Activated naive CD8-positive, alpha-beta T cell treated with anti-CD3 and anti-CD28 coated beads, Interleukin-2, amount 10 ng/mL, durations not matched to agents 7 days and 5 days (primary cell): ENCODE results near the gene FEV. TPM values are rescaled to one million over a fixed set of nuclear protein-coding genes. Genes with fewer than 3 reads are reported as not detected.
A peak's percentile ranks its signal among the peaks of the same experiment; 100 is the strongest.

ENCODE experiments used
- ATAC-seq: fragments of 150-1000 bp; cut with Tn5 transposase; one replicate; pipeline ENCODE4 v1.10.0; 2021; ENCODE audit warnings: low read depth, moderate library complexity
- POLR2A ChIA-PET: fragments of 350-600 bp; sonication (Branson Sonifier 250); formaldehyde crosslinking; loops from one replicate; lab custom pipeline; 2021; ENCODE audit warnings: antibody characterized with exemption; lab: Charles Lee
- DNase-seq: peaks from one replicate; pipeline ENCODE4 v3.0.0; 2021
- H3K27ac Mint-ChIP-seq: one replicate; pipeline ENCODE4 v1.8.0; 2022; ENCODE audit warnings: mild to moderate bottlenecking, mixed read lengths
- H3K27me3 Mint-ChIP-seq: one replicate; pipeline ENCODE4 v1.8.0; 2022; ENCODE audit warnings: mild to moderate bottlenecking, moderate library complexity, mixed read lengths
- H3K36me3 Mint-ChIP-seq: one replicate; pipeline ENCODE4 v1.8.0; 2021; ENCODE audit warnings: mild to moderate bottlenecking, mixed read lengths
- H3K4me1 Mint-ChIP-seq: one replicate; pipeline ENCODE4 v1.8.0; 2021; ENCODE audit warnings: mixed read lengths
- H3K4me3 Mint-ChIP-seq: one replicate; pipeline ENCODE4 v1.8.0; 2022; ENCODE audit warnings: mild to moderate bottlenecking, moderate library complexity, mixed read lengths
- H3K9me3 Mint-ChIP-seq: one replicate; pipeline ENCODE4 v1.8.0; 2021; ENCODE audit warnings: mixed read lengths
- total RNA-seq, 2 experiments: library from RNA; stranded (reverse); gene quantifications; one replicate each; pipeline ENCODE4 v1.2.3, GENCODE V29; 2021

Gene FEV
- total RNA-seq, 2 experiments from 2014 or later = not detected

GRCh38 chr2:218993345-218994315 lies 8.6 kb upstream of the FEV start, which contains the start of gene CRYBA2:
CRYBA2 (minus strand) TSS chr2:218993422; CDS start chr2:218993176, 246 bp downstream.
- H3K27ac Mint-ChIP-seq = no peak within 1 kb of the TSS
- no peak within 1 kb of the TSS for H3K4me3 Mint-ChIP-seq
- ATAC-seq (no peak), DNase-seq (no peak)
- no peaks in the 10 kb centered on the region for H3K36me3 Mint-ChIP-seq
- H3K4me1 Mint-ChIP-seq = peaks cover 4% of the 10 kb centered on the region
- POLR2A ChIA-PET = no interaction called here
- peaks cover 90% of the 10 kb centered on the region for H3K27me3 Mint-ChIP-seq
- no peaks in the 10 kb centered on the region for H3K9me3 Mint-ChIP-seq

- POLR2A ChIA-PET = interaction anchor here (0.8 kb wide), 1 partner anchor 299 kb away, joined by 3 read pairs; no protein-coding TSS in a partner anchor
- Mint-ChIP-seq H3K4me1 (peaks cover 4% of the 10 kb centered on the region), H3K9me3 (no peaks in the 10 kb centered on the region), H3K27ac (no peak overlapping the region), H3K27me3 (peaks cover 85% of the 10 kb centered on the region), H3K36me3 (no peaks in the 10 kb centered on the region), H3K4me3 (no peak overlapping the region)
- DNase-seq (no peak), ATAC-seq (no peak)
Observed at GRCh38 chr2:218992703-218993344, 7.8 kb upstream of the FEV start.

- Mint-ChIP-seq H3K9me3 (no peaks in the 10 kb centered on the region), H3K27me3 (peaks cover 87% of the 10 kb centered on the region), H3K4me3 (no peak overlapping the region), H3K36me3 (no peaks in the 10 kb centered on the region), H3K27ac (no peak overlapping the region), H3K4me1 (peaks cover 4% of the 10 kb centered on the region)
- POLR2A ChIA-PET = interaction anchor here (0.8 kb wide), 1 partner anchor 299 kb away, joined by 3 read pairs; no protein-coding TSS in a partner anchor
- ATAC-seq (no peak), DNase-seq (no peak)
Observed at GRCh38 chr2:218992196-218992595, 7.2 kb upstream of the FEV start.

- POLR2A ChIA-PET = interaction anchor here (0.6 to 0.8 kb wide), 2 partner anchors 39 to 300 kb away, joined by 3 read pairs; no protein-coding TSS in a partner anchor
- H3K9me3 Mint-ChIP-seq = no peaks in the 10 kb centered on the region
- H3K27me3 Mint-ChIP-seq = peaks cover 88% of the 10 kb centered on the region
- no peak overlapping the region for H3K27ac Mint-ChIP-seq
- DNase-seq = no peak
- ATAC-seq = no peak
- no peaks in the 10 kb centered on the region for H3K36me3 Mint-ChIP-seq
- H3K4me1 Mint-ChIP-seq = peaks cover 4% of the 10 kb centered on the region
- H3K4me3 Mint-ChIP-seq = no peak overlapping the region
Observed at GRCh38 chr2:218991674-218992168, 6.7 kb upstream of the FEV start.

DNA sequence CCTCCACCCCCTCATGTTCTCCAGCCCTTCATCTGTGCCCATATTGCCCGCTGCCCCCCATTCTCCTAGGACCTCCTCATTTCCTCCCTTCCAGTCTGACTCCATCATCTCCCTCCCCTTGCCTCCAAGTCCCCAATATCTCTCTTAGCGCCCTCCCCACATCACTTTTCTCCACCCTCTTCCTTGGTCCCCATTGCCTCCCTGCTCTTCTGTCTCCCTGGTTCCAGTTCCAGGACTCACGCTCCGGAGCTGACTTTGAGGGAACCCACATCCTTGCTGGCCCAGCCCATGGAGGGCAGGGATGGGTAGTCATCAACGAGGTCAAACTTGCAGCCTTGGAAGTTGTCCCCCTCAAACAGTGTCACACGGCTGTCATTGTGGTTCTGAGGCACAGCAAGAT lies 5.6 kb upstream of the FEV start:
- no peak for ATAC-seq
- no peaks in the 10 kb centered on the region for H3K36me3 Mint-ChIP-seq
- no peak overlapping the region for H3K4me3 Mint-ChIP-seq
- peak; percentile 7 for DNase-seq
- H3K27ac Mint-ChIP-seq = no peak overlapping the region
- H3K9me3 Mint-ChIP-seq = no peaks in the 10 kb centered on the region
- H3K27me3 Mint-ChIP-seq = peaks cover 89% of the 10 kb centered on the region
- POLR2A ChIA-PET = no interaction called here
- peaks cover 3% of the 10 kb centered on the region for H3K4me1 Mint-ChIP-seq

- Mint-ChIP-seq H3K9me3 (no peaks in the 10 kb centered on the region), H3K36me3 (no peaks in the 10 kb centered on the region), H3K27ac (no peak overlapping the region), H3K4me3 (no peak overlapping the region), H3K27me3 (peaks cover 87% of the 10 kb centered on the region), H3K4me1 (peaks cover 2% of the 10 kb centered on the region)
- ATAC-seq (no peak), DNase-seq (peak; percentile 23)
- POLR2A ChIA-PET = no interaction called here
Observed at GRCh38 chr2:218990052-218990451, 5.1 kb upstream of the FEV start.

GRCh38 chr2:218988650-218989049 lies 3.7 kb upstream of the FEV start:
- Mint-ChIP-seq H3K4me1 (peaks cover 5% of the 10 kb centered on the region), H3K36me3 (no peaks in the 10 kb centered on the region), H3K27me3 (peaks cover 83% of the 10 kb centered on the region), H3K27ac (no peak overlapping the region), H3K9me3 (no peaks in the 10 kb centered on the region), H3K4me3 (no peak overlapping the region)
- POLR2A ChIA-PET = interaction anchor here (0.7 kb wide), 1 partner anchor 82 kb away, joined by 6 read pairs; no protein-coding TSS in a partner anchor
- DNase-seq (no peak), ATAC-seq (no peak)

- Mint-ChIP-seq H3K27ac (no peak overlapping the region), H3K4me3 (no peak overlapping the region), H3K36me3 (no peaks in the 10 kb centered on the region), H3K27me3 (peaks cover 85% of the 10 kb centered on the region), H3K4me1 (peaks cover 7% of the 10 kb centered on the region), H3K9me3 (no peaks in the 10 kb centered on the region)
- no peak for ATAC-seq
- POLR2A ChIA-PET = no interaction called here
- no peak for DNase-seq
Observed at GRCh38 chr2:218988164-218988563, 3.2 kb upstream of the FEV start.

- POLR2A ChIA-PET = no interaction called here
- H3K9me3 Mint-ChIP-seq = no peaks in the 10 kb centered on the region
- ATAC-seq (no peak), DNase-seq (no peak)
- peaks cover 82% of the 10 kb centered on the region for H3K27me3 Mint-ChIP-seq
- H3K36me3 Mint-ChIP-seq = no peaks in the 10 kb centered on the region
- H3K4me3 Mint-ChIP-seq = no peak overlapping the region
- peaks cover 6% of the 10 kb centered on the region for H3K4me1 Mint-ChIP-seq
- H3K27ac Mint-ChIP-seq = no peak overlapping the region
Observed at GRCh38 chr2:218986148-218986761, 1.3 kb upstream of the FEV start.

GRCh38 chr2:218985325-218986091 lies 524 bp upstream of the FEV start:
- DNase-seq (no peak), ATAC-seq (no peak)
- Mint-ChIP-seq H3K27me3 (peaks cover 81% of the 10 kb centered on the region), H3K4me1 (peaks cover 10% of the 10 kb centered on the region), H3K36me3 (no peaks in the 10 kb centered on the region), H3K4me3 (no peak overlapping the region), H3K27ac (no peak overlapping the region), H3K9me3 (no peaks in the 10 kb centered on the region)
- POLR2A ChIA-PET = no interaction called here

- POLR2A ChIA-PET = no interaction called here
- H3K27me3 Mint-ChIP-seq = peaks cover 79% of the 10 kb centered on the region
- H3K9me3 Mint-ChIP-seq = no peaks in the 10 kb centered on the region
- no peak overlapping the region for H3K27ac Mint-ChIP-seq
- DNase-seq = no peak
- H3K4me3 Mint-ChIP-seq = peak overlapping the region; percentile 37
- peaks cover 13% of the 10 kb centered on the region for H3K4me1 Mint-ChIP-seq
- ATAC-seq = no peak
- peaks cover 1% of the 10 kb centered on the region for H3K36me3 Mint-ChIP-seq
Observed at GRCh38 chr2:218984239-218985020, 554 bp downstream of the FEV start.

GRCh38 chr2:218983934-218984238 lies 1.1 kb downstream of the FEV start:
- DNase-seq = no peak
- POLR2A ChIA-PET = no interaction called here
- no peak overlapping the region for H3K4me3 Mint-ChIP-seq
- peaks cover 1% of the 10 kb centered on the region for H3K36me3 Mint-ChIP-seq
- peaks cover 13% of the 10 kb centered on the region for H3K4me1 Mint-ChIP-seq
- peaks cover 75% of the 10 kb centered on the region for H3K27me3 Mint-ChIP-seq
- no peak for ATAC-seq
- no peak overlapping the region for H3K27ac Mint-ChIP-seq
- no peaks in the 10 kb centered on the region for H3K9me3 Mint-ChIP-seq
